Esophagus squamous epithelium (tissue), 4 donors: ENCODE results near the gene FRS3.

Experiments used
- POLR2A ChIP-seq, 4 donors: fragments of 450-650 bp; IDR thresholded peaks; one replicate each; pipeline ENCODE4 v1.6.1; 2017; ENCODE audit warnings: antibody characterized with exemption in 4 of 4, mild to moderate bottlenecking in 4 of 4, moderate library complexity in 3 of 4
- TF ChIP-seq, protein P1 (sequence below), 6 experiments: fragments of 450-650 bp in 4 of 6; fragments of 200-600 bp in 2 of 6; sonication (generic) in 2 of 6; IDR thresholded peaks; one replicate each; pipeline ENCODE4 v1.5.1; 2016 to 2019; ENCODE audit warnings: antibody characterized with exemption in 6 of 6, mild to moderate bottlenecking in 4 of 6, moderate library complexity in 4 of 6

DNA sequence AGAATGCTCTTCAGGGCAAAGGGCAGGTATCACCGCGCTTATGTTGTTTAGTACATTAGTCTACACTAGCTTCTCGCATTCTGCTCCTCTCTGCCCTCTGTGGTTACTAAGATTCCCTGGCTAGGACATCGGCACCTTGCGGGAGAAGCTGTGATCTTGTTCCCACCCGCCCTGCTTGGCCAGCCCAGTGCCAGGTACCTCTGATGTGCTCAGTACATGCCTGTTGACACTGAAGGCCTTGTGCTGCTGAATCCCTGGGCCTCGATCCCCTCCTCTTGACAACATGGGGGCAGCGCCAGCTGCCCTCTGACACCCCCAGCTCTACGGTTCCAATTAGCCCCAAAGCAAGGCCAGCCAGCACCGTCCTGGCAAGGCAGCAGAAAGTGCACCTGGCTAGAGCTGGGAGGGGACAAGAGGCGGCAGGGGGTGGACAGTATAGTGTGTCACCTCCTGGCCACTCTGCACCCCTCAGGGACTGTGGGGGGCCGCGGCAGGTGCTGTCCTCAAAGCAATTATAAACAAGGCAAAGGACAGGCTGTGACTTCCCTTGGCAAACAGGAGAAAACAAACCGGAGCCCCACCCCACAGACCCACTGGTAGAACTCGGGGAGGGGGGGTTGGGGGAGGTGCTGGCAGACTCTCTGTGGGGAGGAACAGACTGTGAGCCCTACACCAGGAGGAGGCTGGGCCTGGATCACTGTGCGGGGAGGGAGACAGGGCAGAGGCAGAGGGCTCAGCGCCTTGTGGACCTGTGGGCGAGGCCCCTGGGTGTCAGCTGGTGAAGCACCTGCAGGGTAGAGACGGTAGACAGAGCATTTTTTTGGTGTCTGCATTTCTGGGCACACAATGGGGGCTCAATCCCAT, 51.4 kb downstream of the FRS3 start:
- TF ChIP-seq, protein P1, sequence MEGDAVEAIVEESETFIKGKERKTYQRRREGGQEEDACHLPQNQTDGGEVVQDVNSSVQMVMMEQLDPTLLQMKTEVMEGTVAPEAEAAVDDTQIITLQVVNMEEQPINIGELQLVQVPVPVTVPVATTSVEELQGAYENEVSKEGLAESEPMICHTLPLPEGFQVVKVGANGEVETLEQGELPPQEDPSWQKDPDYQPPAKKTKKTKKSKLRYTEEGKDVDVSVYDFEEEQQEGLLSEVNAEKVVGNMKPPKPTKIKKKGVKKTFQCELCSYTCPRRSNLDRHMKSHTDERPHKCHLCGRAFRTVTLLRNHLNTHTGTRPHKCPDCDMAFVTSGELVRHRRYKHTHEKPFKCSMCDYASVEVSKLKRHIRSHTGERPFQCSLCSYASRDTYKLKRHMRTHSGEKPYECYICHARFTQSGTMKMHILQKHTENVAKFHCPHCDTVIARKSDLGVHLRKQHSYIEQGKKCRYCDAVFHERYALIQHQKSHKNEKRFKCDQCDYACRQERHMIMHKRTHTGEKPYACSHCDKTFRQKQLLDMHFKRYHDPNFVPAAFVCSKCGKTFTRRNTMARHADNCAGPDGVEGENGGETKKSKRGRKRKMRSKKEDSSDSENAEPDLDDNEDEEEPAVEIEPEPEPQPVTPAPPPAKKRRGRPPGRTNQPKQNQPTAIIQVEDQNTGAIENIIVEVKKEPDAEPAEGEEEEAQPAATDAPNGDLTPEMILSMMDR (IDR thresholded peaks at IDR 0.05), result no peak
- TF ChIP-seq POLR2A (IDR thresholded peaks at IDR 0.05), result peak in 1 of 4 donors; percentile 43
